PC-9 (cell line): ENCODE measurements around the gene CCNL2. TPM values are rescaled to one million over a fixed set of nuclear protein-coding genes. Genes with fewer than 3 reads are reported as not detected.
"Not testable (repeated sequence)": the region's sequence is repeated elsewhere in the genome, so short reads cannot be mapped to it uniquely, and the experiment has no call there.

Source experiments
- BruUV-seq: library from RNA; stranded (reverse); fragments of 400-500 nt; replicated peaks from 2 replicates; lab custom pipeline; 2021; lab: Mats Ljungman, UMichigan
- CTCF ChIA-PET: fragments of 300-600 bp; sonication (Branson Sonifier 250); formaldehyde crosslinking; loops from one replicate; lab custom pipeline; 2022; ENCODE audit warnings: antibody characterized with exemption; lab: Charles Lee
- POLR2A ChIA-PET: fragments of 300-600 bp; sonication (Branson Sonifier 250); formaldehyde crosslinking; loops from one replicate; lab custom pipeline; 2022; ENCODE audit warnings: antibody characterized with exemption; ENCODE audit not compliant: unreplicated experiment; lab: Charles Lee
- DNase-seq, 2 experiments: peaks; one replicate each; pipeline versions ENCODE4 v3.0.0 to v3.0.0-alpha.2; 2015 to 2022; ENCODE audit warnings: mixed read lengths in 1 of 2
- H2AFZ ChIP-seq: fragments of 200-600 bp; sonication (generic); 2 replicates; pipeline ENCODE4 v1.8.1; 2017; ENCODE audit warnings: antibody characterized with exemption
- H3F3A ChIP-seq: fragments of 200-600 bp; sonication (generic); 2 replicates; pipeline ENCODE4 v1.8.1; 2017; ENCODE audit warnings: antibody characterized with exemption, mild to moderate bottlenecking, low read depth; ENCODE audit not compliant: insufficient read depth
- H3K27ac ChIP-seq: fragments of 200-600 bp; sonication (generic); 2 replicates; pipeline ENCODE4 v1.6.1; 2016; ENCODE audit warnings: mixed run types
- H3K27me3 ChIP-seq: fragments of 200-600 bp; sonication (generic); 2 replicates; pipeline ENCODE4 v1.6.1; 2016; ENCODE audit warnings: low read depth, mixed run types; ENCODE audit not compliant: insufficient read depth
- H3K36me3 ChIP-seq: fragments of 200-600 bp; sonication (generic); 2 replicates; pipeline ENCODE4 v1.6.1; 2016; ENCODE audit warnings: low read depth, mixed run types
- H3K4me1 ChIP-seq: fragments of 200-600 bp; sonication (generic); replicated peaks from 2 replicates; pipeline ENCODE4 v1.6.1; 2016; ENCODE audit warnings: mixed run types; ENCODE audit not compliant: insufficient read depth
- H3K4me2 ChIP-seq: fragments of 200-600 bp; sonication (generic); 2 replicates; pipeline ENCODE4 v1.6.1; 2017; ENCODE audit warnings: mixed run types
- H3K4me3 ChIP-seq: fragments of 200-600 bp; sonication (generic); 2 replicates; pipeline ENCODE4 v1.6.1; 2016; ENCODE audit warnings: mixed run types
- H3K79me2 ChIP-seq: fragments of 200-600 bp; sonication (generic); 2 replicates; pipeline ENCODE4 v1.6.1; 2017; ENCODE audit warnings: low read depth, mixed run types
- H3K9me2 ChIP-seq: fragments of 200-600 bp; sonication (generic); 2 replicates; pipeline ENCODE4 v1.8.1; 2017; ENCODE audit warnings: mild to moderate bottlenecking; ENCODE audit not compliant: insufficient read depth
- H3K9me3 ChIP-seq: fragments of 200-600 bp; sonication (generic); 2 replicates; pipeline ENCODE4 v1.8.1; 2016; ENCODE audit warnings: low read depth; ENCODE audit not compliant: insufficient read depth
- H4K20me1 ChIP-seq: fragments of 200-600 bp; sonication (generic); 2 replicates; pipeline ENCODE4 v1.8.1; 2017; ENCODE audit not compliant: insufficient read depth
- EZH2 ChIP-seq: fragments of 200-600 bp; sonication (generic); IDR thresholded peaks from 2 replicates; pipeline ENCODE4 v1.8.0; 2017; ENCODE audit warnings: antibody characterized with exemption, low read depth
- intact Hi-C: fragments of 100-400 bp; cut with micrococcal nuclease; formaldehyde crosslinking; loops from one replicate; pipeline ENCODE4 v1.10.0; 2022; ENCODE audit not compliant: unreplicated experiment
- total RNA-seq: library from RNA; stranded (reverse); gene quantifications from 2 replicates; pipeline ENCODE4 v1.2.3, GENCODE V29; 2021
- TF ChIP-seq, protein P1 (sequence below): fragments of 200-600 bp; sonication (generic); conservative IDR thresholded peaks from 2 replicates; pipeline ENCODE4 v1.6.1; 2017; ENCODE audit warnings: mixed run types, antibody characterized with exemption, mild to moderate bottlenecking, moderate library complexity

CCNL2 gene
- total RNA-seq, 1 experiment from 2014 or later, result 162 TPM

DNA sequence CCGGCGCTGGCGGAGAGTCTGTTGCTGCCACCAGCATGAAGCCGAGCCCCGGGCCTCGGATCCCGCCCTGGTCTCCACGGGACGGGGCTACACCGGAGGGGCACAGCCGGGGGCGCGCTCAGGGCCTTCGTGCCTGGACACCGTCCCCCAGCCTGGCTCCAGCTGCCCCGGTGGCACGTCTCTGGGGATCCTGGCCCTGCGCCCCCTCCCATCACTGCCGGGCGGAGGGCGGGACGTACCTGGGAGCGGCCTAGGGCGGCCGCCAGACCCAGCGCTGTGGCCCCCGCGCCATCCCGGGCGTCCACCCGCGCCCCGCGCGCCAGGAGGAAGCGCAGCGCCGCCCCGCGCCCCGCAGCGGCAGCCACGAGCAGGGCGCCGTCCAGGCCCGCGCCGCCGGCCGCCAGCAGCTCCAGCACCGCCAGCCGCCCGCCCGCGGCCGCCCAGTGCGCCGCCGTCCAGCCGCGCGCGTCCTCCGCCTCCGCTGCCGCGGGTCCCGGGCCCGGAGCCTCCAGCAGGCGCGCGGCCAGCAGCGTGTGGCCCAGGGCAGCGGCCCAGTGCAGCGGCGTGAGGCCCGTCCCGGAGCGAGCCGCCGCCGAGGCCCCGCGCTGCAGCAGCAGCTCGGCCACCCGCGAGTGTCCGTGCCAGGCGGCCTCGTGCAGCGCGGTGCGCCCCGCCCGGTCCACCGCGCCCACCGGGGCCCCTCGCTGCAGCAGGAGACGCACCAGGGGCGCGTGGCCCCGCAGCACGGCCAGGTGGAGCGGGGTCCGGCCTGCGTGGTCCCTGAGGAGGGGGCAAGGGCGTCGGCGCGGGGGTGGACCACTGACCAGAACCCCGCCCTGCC is 20.9 kb upstream of the CCNL2 start:
- BruUV-seq, result no TSS peak

DNA sequence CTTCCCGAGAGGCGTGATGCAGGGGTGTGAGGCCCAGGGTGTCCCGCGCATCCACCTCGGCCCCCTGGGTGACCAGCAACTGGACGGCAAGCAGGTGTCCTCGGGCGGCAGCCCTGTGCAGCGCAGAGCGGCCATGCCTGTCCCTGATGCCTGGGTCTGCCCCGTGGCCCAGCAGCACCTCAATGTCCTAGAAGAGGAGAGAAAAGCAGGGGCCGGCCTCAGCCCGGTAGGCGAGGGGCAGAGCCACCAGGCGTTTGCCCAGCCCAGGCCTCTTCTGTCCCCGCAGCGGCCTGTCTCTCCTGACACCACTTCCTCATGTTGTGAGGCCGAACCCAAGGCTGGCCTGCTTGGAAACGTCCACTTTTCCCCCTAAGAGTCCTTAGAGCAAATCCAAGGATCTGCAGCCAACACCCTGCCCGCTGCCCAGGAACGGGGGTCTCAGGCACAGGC is 20.3 kb upstream of the CCNL2 start:
- DNase-seq, result no peak
- Histone ChIP-seq H3K9me3 (no peaks in the 10 kb centered on the region), H3K9me2 (no peaks in the 10 kb centered on the region), H3K79me2 (no peaks in the 10 kb centered on the region), H3K4me2 (no peak overlapping the region), H4K20me1 (no peaks in the 10 kb centered on the region), H3F3A (peaks cover 8% of the 10 kb centered on the region; the same call in 1 of the 2 replicates), H3K4me1 (peaks cover 18% of the 10 kb centered on the region), H2AFZ (no peak overlapping the region), H3K4me3 (no peak overlapping the region), H3K27ac (no peak overlapping the region), H3K27me3 (no peaks in the 10 kb centered on the region), H3K36me3 (no peaks in the 10 kb centered on the region)
- intact Hi-C loops, result no loop called here
- no TSS peak for BruUV-seq
- TF ChIP-seq EZH2, result no peak
- TF ChIP-seq, protein P1, sequence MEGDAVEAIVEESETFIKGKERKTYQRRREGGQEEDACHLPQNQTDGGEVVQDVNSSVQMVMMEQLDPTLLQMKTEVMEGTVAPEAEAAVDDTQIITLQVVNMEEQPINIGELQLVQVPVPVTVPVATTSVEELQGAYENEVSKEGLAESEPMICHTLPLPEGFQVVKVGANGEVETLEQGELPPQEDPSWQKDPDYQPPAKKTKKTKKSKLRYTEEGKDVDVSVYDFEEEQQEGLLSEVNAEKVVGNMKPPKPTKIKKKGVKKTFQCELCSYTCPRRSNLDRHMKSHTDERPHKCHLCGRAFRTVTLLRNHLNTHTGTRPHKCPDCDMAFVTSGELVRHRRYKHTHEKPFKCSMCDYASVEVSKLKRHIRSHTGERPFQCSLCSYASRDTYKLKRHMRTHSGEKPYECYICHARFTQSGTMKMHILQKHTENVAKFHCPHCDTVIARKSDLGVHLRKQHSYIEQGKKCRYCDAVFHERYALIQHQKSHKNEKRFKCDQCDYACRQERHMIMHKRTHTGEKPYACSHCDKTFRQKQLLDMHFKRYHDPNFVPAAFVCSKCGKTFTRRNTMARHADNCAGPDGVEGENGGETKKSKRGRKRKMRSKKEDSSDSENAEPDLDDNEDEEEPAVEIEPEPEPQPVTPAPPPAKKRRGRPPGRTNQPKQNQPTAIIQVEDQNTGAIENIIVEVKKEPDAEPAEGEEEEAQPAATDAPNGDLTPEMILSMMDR, result no peak
- POLR2A ChIA-PET, result interaction anchor here (0.6 kb wide), 1 partner anchor 16 kb away, joined by 4 read pairs; the partner anchor contains the start of gene VWA1
- CTCF ChIA-PET, result no interaction called here

More for the DNA sequence above, 20.9 kb upstream of the CCNL2 start:
- H2AFZ ChIP-seq, result no peak overlapping the region
- no peaks in the 10 kb centered on the region for H3K9me2 ChIP-seq
- peaks cover 8% of the 10 kb centered on the region; the same call in 1 of the 2 replicates for H3F3A ChIP-seq
- H3K79me2 ChIP-seq, result no peaks in the 10 kb centered on the region
- H4K20me1 ChIP-seq, result no peaks in the 10 kb centered on the region
- intact Hi-C loops, result no loop called here
- H3K4me1 ChIP-seq, result peaks cover 18% of the 10 kb centered on the region
- no peak overlapping the region for H3K4me2 ChIP-seq
- no peaks in the 10 kb centered on the region for H3K9me3 ChIP-seq
- no peaks in the 10 kb centered on the region for H3K27me3 ChIP-seq
- no peak overlapping the region for H3K4me3 ChIP-seq
- H3K27ac ChIP-seq, result no peak overlapping the region
- no peak for DNase-seq
- H3K36me3 ChIP-seq, result no peaks in the 10 kb centered on the region
- POLR2A ChIA-PET, result interaction anchor here (0.6 to 0.8 kb wide), 3 partner anchors 12 to 16 kb away, joined by 3 to 6 read pairs (median 4); partner anchors contain the start of gene VWA1
- TF ChIP-seq EZH2, result no peak
- TF ChIP-seq, protein P1, result no peak
- CTCF ChIA-PET, result no interaction called here

DNA sequence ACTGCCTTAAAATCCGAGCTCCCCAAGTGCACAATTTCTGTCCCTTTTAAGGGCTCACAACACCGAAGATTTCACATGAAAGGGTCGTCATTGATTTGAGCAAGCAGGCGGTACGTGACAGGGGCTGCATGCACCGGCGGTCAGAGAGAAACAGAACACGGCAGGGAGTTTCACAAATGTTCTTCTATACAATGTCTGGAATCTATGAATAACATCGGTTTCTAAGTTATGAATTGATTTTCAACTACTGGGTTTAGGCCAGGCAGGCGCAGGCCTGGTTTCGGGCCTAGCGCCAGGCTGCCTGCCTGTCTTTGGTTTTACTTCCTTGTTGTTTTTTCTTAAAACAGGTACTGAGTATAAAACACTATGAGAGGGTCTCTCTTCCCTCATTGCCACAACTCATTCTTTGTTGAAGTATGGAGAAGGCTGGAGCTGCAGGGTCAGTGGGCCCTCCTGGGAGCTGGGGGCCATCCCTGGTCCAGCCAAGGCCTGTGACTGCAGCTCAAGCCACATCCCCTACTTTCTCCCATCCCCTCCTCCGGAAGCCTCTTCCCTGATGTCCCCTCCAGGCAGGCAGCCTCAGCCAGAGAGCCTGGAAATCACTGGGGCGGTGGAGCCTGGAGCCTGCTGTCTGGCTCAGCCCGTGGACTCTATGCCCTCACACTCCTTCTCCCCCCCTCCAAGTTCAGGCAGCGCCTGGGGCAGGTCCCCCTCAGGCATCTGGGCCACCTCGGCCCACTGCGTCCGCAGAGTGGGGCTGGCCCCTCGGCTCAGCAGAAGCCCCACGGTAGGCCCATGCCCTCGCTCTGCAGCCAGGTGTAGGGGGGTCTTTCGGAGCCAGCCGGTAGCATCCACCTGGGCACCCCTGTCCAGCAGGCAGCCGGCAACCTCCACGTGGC is 19.6 kb upstream of the CCNL2 start:
- Histone ChIP-seq H3K9me3 (no peaks in the 10 kb centered on the region), H3K4me3 (no peak overlapping the region), H3K27ac (no peak overlapping the region), H3K36me3 (no peaks in the 10 kb centered on the region), H2AFZ (no peak overlapping the region), H3K79me2 (no peaks in the 10 kb centered on the region), H4K20me1 (no peaks in the 10 kb centered on the region), H3K4me1 (peaks cover 18% of the 10 kb centered on the region), H3F3A (peaks cover 8% of the 10 kb centered on the region; the same call in 1 of the 2 replicates), H3K9me2 (no peaks in the 10 kb centered on the region), H3K27me3 (no peaks in the 10 kb centered on the region), H3K4me2 (no peak overlapping the region)
- TF ChIP-seq EZH2, result no peak
- TF ChIP-seq, protein P1, result no peak
- ChIA-PET POLR2A (interaction anchor here (0.6 kb wide), 1 partner anchor 12 kb away, joined by 3 read pairs; no protein-coding TSS in a partner anchor), CTCF (no interaction called here)
- intact Hi-C loops, result no loop called here
- DNase-seq, result no peak
- BruUV-seq, result no TSS peak

DNA sequence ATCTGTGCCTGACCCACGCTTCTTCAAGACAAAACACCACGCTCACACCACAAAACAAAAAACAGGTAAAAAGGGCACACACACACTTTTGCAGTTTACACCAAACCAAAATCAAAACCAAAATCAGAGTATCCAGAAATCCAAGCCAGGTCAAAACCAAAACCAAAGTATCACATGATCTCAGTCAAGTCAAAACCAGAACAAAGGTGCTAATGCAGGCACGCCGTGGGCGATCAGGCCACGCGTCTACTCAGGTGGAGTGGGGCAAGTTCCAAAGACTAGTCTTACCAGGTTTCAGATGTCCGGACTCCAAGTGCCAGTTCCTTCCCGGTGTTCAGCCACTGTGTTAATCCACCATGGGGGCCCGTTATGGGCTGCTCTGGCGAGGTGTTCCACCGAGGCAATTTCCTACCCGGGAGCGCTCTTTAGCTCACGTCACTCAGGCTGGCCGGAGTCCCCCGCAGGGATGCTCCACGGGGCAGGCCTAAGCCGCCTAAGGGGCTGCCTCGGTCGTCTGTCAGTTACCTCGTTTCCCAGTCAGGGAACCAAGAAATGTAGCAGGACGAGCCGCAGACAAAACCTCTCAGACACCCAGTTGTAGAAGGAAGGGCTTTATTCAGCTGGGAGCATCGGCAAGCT is 18.8 kb upstream of the CCNL2 start:
- POLR2A ChIA-PET, result interaction anchor here (0.6 kb wide), 1 partner anchor 13 kb away, joined by 3 read pairs; no protein-coding TSS in a partner anchor
- H3K4me3 ChIP-seq, H3K36me3 ChIP-seq, H3K9me2 ChIP-seq, H4K20me1 ChIP-seq, H2AFZ ChIP-seq, intact Hi-C loops, CTCF ChIA-PET, BruUV-seq, H3K4me2 ChIP-seq, H3F3A ChIP-seq, H3K79me2 ChIP-seq, H3K27ac ChIP-seq, DNase-seq, H3K9me3 ChIP-seq, H3K27me3 ChIP-seq: not testable (repeated sequence)
- peaks cover 12% of the 10 kb centered on the region for H3K4me1 ChIP-seq
